Measurements from ENCODE around the gene C3orf20.

Gene C3orf20

DNA sequence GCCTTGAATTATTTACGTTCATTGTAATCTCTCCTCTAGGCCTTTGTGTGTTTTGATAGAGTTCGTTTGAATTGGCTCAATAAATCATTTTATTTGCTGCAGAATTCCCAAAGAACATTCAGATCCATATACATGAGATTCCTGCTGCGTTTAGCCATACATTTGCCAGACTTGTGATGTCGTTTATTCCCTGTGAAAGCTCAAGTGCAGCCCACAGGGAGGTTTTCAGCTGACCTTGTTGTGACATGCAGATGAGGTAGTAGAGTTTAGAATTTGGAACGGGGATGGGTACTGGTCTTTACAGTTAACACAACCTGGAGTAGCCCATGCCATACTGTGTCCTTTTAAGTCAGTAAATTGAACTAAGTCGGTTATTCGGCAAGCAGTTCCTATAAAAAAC lies at the start of gene C3orf20:
TSS of gene C3orf20 (plus strand) at position 301 of the 400 bp plus-strand sequence. CDS start 7,573 bp downstream, outside the sequence.
- no peak within 1 kb of the TSS for H3K4me2 ChIP-seq (ENCODE audit: low read length)
- no peaks in the 10 kb centered on the region for H4K20me1 ChIP-seq (ENCODE audit: insufficient read depth, low read length)
- H3K27ac ChIP-seq (ENCODE audit: low read depth, low read length, poor library complexity, severe bottlenecking): peak within 1 kb of the TSS; percentile 91
- H3K9ac ChIP-seq (ENCODE audit: low read length): peak within 1 kb of the TSS; percentile 19; the same call in 1 of the 2 replicates
- H3K4me3 ChIP-seq (ENCODE audit: low read depth, low read length, poor library complexity, severe bottlenecking): no peak within 1 kb of the TSS
- no peaks in the 10 kb centered on the region for H3K9me2 ChIP-seq (ENCODE audit: low read depth, low read length)
- no peak within 1 kb of the TSS for H2AFZ ChIP-seq (ENCODE audit: low read length)
- peaks cover under 1% of the 10 kb centered on the region; the same call in 1 of the 2 replicates for H3K9me3 ChIP-seq (ENCODE audit: low read length)
- H3F3A ChIP-seq (ENCODE audit: insufficient read depth, low read length): no peaks in the 10 kb centered on the region
- H3K27me3 ChIP-seq (ENCODE audit: insufficient read depth, low read length): no peaks in the 10 kb centered on the region
- peaks cover 71% of the 10 kb centered on the region for H3K4me1 ChIP-seq (ENCODE audit: insufficient read depth, low read length, severe bottlenecking)
- no peaks in the 10 kb centered on the region for H3K79me2 ChIP-seq (ENCODE audit: insufficient read depth, low read length)
- TF ChIP-seq, protein P1, sequence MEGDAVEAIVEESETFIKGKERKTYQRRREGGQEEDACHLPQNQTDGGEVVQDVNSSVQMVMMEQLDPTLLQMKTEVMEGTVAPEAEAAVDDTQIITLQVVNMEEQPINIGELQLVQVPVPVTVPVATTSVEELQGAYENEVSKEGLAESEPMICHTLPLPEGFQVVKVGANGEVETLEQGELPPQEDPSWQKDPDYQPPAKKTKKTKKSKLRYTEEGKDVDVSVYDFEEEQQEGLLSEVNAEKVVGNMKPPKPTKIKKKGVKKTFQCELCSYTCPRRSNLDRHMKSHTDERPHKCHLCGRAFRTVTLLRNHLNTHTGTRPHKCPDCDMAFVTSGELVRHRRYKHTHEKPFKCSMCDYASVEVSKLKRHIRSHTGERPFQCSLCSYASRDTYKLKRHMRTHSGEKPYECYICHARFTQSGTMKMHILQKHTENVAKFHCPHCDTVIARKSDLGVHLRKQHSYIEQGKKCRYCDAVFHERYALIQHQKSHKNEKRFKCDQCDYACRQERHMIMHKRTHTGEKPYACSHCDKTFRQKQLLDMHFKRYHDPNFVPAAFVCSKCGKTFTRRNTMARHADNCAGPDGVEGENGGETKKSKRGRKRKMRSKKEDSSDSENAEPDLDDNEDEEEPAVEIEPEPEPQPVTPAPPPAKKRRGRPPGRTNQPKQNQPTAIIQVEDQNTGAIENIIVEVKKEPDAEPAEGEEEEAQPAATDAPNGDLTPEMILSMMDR (IDR thresholded peaks at IDR 0.05; ENCODE audit: low read length): no peak
- TF ChIP-seq EZH2 (IDR thresholded peaks at IDR 0.05; ENCODE audit: borderline replicate concordance, low read length): no peak
- peaks cover 35% of the 10 kb centered on the region for H3K36me3 ChIP-seq (ENCODE audit: insufficient read depth, low read length)

DNA sequence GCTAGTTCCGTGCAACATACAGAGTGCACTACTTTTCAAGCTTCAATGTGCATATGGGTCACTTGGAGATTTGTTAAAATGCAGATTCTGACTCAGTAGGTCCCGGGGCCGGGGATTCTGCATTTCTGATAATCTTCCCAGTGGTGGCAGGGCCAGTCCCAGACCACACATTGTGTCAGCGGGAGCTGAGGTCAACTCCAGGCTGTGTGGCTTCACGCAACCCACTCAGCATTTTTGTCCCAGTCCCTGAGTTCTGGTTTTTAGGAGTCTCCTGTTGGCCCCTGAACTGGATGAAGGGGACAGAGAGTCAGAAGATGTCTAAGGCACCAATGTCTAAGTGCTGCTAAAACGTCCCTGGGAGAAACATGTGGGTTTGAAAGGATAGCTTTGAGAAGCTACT lies 49.5 kb upstream of the C3orf20 start:
- Histone ChIP-seq H3K4me3 (ENCODE audit: low read depth, low read length, poor library complexity, severe bottlenecking) (no peak overlapping the region), H3K27me3 (ENCODE audit: insufficient read depth, low read length) (peaks cover 20% of the 10 kb centered on the region; the same call in 1 of the 2 replicates), H3F3A (ENCODE audit: insufficient read depth, low read length) (no peaks in the 10 kb centered on the region), H3K4me1 (ENCODE audit: insufficient read depth, low read length, severe bottlenecking) (no peaks in the 10 kb centered on the region), H3K27ac (ENCODE audit: low read depth, low read length, poor library complexity, severe bottlenecking) (no peak overlapping the region), H4K20me1 (ENCODE audit: insufficient read depth, low read length) (no peaks in the 10 kb centered on the region), H3K36me3 (ENCODE audit: insufficient read depth, low read length) (no peaks in the 10 kb centered on the region; the same call in 1 of the 2 replicates), H3K9ac (ENCODE audit: low read length) (no peak overlapping the region), H3K9me2 (ENCODE audit: low read depth, low read length) (no peaks in the 10 kb centered on the region), H3K9me3 (ENCODE audit: low read length) (no peaks in the 10 kb centered on the region), H3K4me2 (ENCODE audit: low read length) (no peak overlapping the region), H2AFZ (ENCODE audit: low read length) (no peak overlapping the region), H3K79me2 (ENCODE audit: insufficient read depth, low read length) (no peaks in the 10 kb centered on the region)
- no peak for TF ChIP-seq EZH2 (IDR thresholded peaks at IDR 0.05; ENCODE audit: borderline replicate concordance, low read length)
- TF ChIP-seq, protein P1 (IDR thresholded peaks at IDR 0.05; ENCODE audit: low read length): no peak

DNA sequence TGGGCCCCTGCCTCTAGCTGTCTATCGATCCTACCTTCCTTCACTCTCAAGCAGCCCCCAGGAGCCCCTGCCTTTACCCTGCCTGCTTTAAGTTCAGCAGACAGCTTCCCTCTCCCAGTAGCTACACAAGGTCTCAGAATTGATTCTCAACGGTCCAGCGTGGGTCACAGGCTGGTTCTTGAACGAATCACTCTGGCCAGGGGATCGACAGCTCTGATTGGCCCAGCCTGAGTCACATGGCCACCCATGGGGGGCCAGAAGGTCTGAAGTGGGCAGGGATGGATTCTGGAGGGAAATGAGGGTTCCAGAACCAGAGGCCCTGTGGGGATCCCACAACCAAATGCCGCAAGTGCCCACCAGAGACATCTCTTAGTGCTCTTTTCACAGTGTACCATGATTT lies 47.1 kb upstream of the C3orf20 start:
- TF ChIP-seq, protein P1 (IDR thresholded peaks at IDR 0.05; ENCODE audit: low read length): no peak
- no peak for TF ChIP-seq EZH2 (IDR thresholded peaks at IDR 0.05; ENCODE audit: borderline replicate concordance, low read length)
- no peaks in the 10 kb centered on the region for H3K79me2 ChIP-seq (ENCODE audit: insufficient read depth, low read length)
- H3K36me3 ChIP-seq (ENCODE audit: insufficient read depth, low read length): no peaks in the 10 kb centered on the region; the same call in 1 of the 2 replicates
- peaks cover 15% of the 10 kb centered on the region; the same call in 1 of the 2 replicates for H3K27me3 ChIP-seq (ENCODE audit: insufficient read depth, low read length)
- no peaks in the 10 kb centered on the region for H4K20me1 ChIP-seq (ENCODE audit: insufficient read depth, low read length)
- no peak overlapping the region for H2AFZ ChIP-seq (ENCODE audit: low read length)
- H3K9me2 ChIP-seq (ENCODE audit: low read depth, low read length): no peaks in the 10 kb centered on the region
- no peaks in the 10 kb centered on the region for H3K9me3 ChIP-seq (ENCODE audit: low read length)
- no peak overlapping the region for H3K27ac ChIP-seq (ENCODE audit: low read depth, low read length, poor library complexity, severe bottlenecking)
- H3K9ac ChIP-seq (ENCODE audit: low read length): no peak overlapping the region
- no peaks in the 10 kb centered on the region for H3K4me1 ChIP-seq (ENCODE audit: insufficient read depth, low read length, severe bottlenecking)
- H3K4me3 ChIP-seq (ENCODE audit: low read depth, low read length, poor library complexity, severe bottlenecking): no peak overlapping the region
- no peaks in the 10 kb centered on the region for H3F3A ChIP-seq (ENCODE audit: insufficient read depth, low read length)
- no peak overlapping the region for H3K4me2 ChIP-seq (ENCODE audit: low read length)

Measured in OCI-LY1 (cell line).